Stimulated activated naive CD4-positive, alpha-beta T cell treated with Interleukin-2 at 50 U/mL for 16 hours (primary cell): ENCODE data around the gene CARS1.

Source experiments
- DNase-seq: peaks from one replicate; lab custom pipeline; 2025; lab: John Stamatoyannopoulos, UW

Gene CARS1

GRCh38 chr11:3008746-3009336 is 48.4 kb downstream of the CARS1 start:
- DNase-seq = no peak

- no peak for DNase-seq
These were observed 49.7 kb downstream of the CARS1 start for GRCh38 chr11:3007404-3008010.

GRCh38 chr11:3006505-3007260 is 50.5 kb downstream of the CARS1 start:
- DNase-seq = no peak

- no peak for DNase-seq
These were observed 52.7 kb downstream of the CARS1 start for GRCh38 chr11:3004481-3004880.

GRCh38 chr11:3003396-3004231 is 53.6 kb downstream of the CARS1 start:
- no peak for DNase-seq

- DNase-seq = no peak
These were observed 54.4 kb downstream of the CARS1 start for GRCh38 chr11:3002871-3003270.

- no peak for DNase-seq
These were observed 54.8 kb downstream of the CARS1 start for GRCh38 chr11:3002351-3002861.

GRCh38 chr11:3001496-3001895 is 55.7 kb downstream of the CARS1 start:
- DNase-seq = no peak

GRCh38 chr11:3000032-3000961 is 56.9 kb downstream of the CARS1 start:
- no peak for DNase-seq

- no peak for DNase-seq
These were observed 57.7 kb downstream of the CARS1 start for GRCh38 chr11:2999464-2999998.

GRCh38 chr11:2998073-2998850 is 59.0 kb downstream of the CARS1 start:
- DNase-seq = no peak

GRCh38 chr11:2997406-2997805 is 59.8 kb downstream of the CARS1 start:
- DNase-seq = no peak

GRCh38 chr11:2996976-2997375 is 60.2 kb downstream of the CARS1 start:
- no peak for DNase-seq

GRCh38 chr11:2995893-2996554 is 61.2 kb downstream of the CARS1 start:
- DNase-seq = no peak

GRCh38 chr11:2995031-2995561 is 62.1 kb downstream of the CARS1 start:
- DNase-seq = no peak

- DNase-seq = no peak
These were observed 62.9 kb downstream of the CARS1 start for GRCh38 chr11:2994336-2994730.

- DNase-seq = peak; percentile 6
These were observed 64.3 kb downstream of the CARS1 start for GRCh38 chr11:2992997-2993325.

- peak; percentile 97 for DNase-seq
These were observed 64.8 kb downstream of the CARS1 start, which contains the start of gene NAP1L4 for GRCh38 chr11:2992234-2992996. TSS of gene NAP1L4 (minus strand) at chr11:2992329. CDS start at chr11:2979220, 13,109 bp downstream.
